ENCODE data around the gene PHOSPHO1. TPM values are rescaled to one million over a fixed set of nuclear protein-coding genes. Genes with fewer than 3 reads are reported as not detected.

PHOSPHO1 gene, protein sequence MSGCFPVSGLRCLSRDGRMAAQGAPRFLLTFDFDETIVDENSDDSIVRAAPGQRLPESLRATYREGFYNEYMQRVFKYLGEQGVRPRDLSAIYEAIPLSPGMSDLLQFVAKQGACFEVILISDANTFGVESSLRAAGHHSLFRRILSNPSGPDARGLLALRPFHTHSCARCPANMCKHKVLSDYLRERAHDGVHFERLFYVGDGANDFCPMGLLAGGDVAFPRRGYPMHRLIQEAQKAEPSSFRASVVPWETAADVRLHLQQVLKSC
- not detected for total RNA-seq

DNA sequence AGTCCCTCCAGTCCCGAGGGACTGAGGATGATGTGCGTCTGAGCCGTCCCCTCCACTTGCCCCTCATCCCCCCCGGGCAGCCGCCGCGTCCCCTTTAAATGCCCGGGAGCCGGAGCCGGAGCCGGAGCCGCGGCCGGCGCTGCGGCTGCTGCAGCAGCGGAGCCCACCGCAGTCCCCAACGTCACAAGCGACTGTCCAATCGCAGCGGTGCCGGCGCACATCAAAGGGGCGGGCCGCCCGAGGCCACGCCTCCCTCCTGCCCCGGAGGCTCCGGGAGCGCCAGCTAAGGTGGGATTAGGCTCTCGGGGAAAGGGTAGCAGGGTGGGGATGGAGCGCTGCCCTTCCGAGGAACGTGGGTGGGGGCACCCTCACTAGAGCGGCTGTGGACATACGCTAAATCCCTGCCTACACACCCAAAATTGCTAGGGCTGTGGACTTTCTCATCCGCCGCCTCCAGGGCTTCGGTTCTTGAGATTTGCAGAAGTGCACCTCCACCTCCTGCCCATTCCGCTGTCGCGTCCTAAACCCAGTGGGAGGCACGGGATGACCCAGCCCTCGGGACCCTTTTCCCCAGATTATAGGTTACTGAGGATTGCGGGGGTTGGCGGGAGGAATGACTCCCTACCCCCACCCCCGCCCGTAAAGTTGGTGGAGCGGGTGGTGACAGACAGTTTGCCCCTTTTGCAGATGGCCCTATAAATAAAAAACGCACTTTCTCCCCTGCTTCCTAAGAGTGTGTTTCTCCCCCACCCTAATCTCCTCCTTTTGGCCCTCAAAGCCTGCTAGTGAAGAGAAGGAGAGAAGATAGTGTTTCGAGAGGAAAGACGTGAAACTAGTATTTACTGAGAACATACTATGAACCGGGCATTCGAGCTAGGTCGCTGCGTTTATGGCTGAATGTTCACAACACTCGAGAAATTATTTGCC is at the start of gene PHOSPHO1:
Gene PHOSPHO1 (minus strand): TSS at position 152 of the 927 bp plus-strand sequence. CDS start 4,096 bp downstream, outside the sequence.
- TF ChIP-seq, protein P1, sequence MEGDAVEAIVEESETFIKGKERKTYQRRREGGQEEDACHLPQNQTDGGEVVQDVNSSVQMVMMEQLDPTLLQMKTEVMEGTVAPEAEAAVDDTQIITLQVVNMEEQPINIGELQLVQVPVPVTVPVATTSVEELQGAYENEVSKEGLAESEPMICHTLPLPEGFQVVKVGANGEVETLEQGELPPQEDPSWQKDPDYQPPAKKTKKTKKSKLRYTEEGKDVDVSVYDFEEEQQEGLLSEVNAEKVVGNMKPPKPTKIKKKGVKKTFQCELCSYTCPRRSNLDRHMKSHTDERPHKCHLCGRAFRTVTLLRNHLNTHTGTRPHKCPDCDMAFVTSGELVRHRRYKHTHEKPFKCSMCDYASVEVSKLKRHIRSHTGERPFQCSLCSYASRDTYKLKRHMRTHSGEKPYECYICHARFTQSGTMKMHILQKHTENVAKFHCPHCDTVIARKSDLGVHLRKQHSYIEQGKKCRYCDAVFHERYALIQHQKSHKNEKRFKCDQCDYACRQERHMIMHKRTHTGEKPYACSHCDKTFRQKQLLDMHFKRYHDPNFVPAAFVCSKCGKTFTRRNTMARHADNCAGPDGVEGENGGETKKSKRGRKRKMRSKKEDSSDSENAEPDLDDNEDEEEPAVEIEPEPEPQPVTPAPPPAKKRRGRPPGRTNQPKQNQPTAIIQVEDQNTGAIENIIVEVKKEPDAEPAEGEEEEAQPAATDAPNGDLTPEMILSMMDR (IDR thresholded peaks at IDR 0.05; ENCODE audit: low read depth), result no peak

DNA sequence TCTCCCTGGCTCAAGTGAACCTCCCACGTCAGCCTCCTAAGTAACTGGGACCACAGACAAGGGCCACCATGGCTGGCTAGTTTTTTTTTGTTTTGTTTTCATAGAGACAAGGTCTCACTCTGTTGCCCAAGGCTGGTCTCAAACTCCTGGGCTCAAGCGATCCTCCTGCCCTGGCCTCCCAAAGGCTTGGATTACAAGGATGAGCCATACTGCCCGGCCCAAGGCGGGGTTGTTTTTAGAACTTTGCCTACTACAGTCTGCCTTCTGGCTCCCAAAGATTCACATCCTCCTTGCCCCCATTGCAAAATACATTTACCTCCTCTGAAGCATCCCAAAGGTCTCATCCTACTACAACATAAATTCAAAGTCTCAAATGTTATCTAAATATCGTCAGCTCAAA is 49.5 kb upstream of the PHOSPHO1 start:
- TF ChIP-seq, protein P1 (IDR thresholded peaks at IDR 0.05; ENCODE audit: low read depth), result no peak

DNA sequence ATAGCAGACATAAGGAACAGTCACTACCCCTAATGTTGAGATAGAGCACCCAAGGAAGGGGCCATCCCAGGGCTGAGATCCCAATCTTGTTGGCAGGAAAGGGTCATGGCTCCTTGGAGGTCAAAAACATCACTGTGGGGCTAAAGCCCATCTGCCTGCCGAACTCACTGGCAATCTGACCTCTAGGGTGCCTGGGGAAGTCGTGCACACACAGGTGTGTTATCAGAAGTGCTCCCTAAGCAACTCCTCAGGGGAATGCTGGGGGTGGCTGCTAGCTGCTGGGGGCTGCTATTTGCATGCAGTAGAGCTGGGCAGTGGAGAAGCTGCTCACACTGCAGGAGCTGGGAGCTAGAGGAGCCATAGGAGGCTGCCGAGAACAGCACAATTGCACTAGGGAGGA is 47.5 kb upstream of the PHOSPHO1 start:
- TF ChIP-seq, protein P1 (IDR thresholded peaks at IDR 0.05; ENCODE audit: low read depth), result no peak

DNA sequence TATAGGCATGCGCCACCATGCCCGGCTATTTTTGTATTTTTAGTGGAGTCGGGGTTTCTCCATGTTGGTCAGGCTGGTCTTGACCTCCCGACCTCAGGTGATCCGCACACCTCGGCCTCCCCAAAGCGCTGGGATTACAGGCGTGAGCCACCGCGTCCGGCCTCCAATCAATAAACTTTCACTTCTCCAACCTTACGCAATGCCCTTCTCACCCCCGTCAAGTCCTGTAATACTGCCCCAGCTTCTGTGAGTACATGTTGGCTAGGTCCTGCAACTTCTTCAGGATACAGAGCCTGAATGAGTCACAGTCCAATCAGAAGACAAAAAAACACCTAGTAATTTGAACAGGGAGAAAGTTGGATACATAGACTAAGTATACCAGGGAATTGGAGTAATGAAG is 47.1 kb upstream of the PHOSPHO1 start:
- TF ChIP-seq, protein P1 (IDR thresholded peaks at IDR 0.05; ENCODE audit: low read depth), result no peak

DNA sequence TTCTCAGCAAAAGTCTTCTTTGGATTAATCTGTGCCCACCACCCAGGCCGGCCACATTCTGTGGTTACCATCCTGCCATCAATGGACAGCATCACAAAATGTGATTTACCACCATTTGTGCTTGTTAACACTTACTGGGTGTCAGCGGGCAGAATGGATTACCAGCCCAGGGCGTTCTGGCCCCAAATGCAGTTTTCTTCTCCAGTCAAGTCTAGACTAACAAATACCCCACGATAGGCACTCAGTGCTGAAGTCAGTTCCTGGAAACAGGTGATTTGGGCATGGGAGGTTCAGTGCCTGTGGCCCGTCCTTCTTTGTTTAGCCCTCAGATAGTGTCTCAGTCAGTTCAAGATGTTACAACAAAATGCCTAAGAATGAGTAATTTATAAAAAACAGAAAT is 38.8 kb upstream of the PHOSPHO1 start:
- TF ChIP-seq, protein P1 (IDR thresholded peaks at IDR 0.05; ENCODE audit: low read depth), result no peak

DNA sequence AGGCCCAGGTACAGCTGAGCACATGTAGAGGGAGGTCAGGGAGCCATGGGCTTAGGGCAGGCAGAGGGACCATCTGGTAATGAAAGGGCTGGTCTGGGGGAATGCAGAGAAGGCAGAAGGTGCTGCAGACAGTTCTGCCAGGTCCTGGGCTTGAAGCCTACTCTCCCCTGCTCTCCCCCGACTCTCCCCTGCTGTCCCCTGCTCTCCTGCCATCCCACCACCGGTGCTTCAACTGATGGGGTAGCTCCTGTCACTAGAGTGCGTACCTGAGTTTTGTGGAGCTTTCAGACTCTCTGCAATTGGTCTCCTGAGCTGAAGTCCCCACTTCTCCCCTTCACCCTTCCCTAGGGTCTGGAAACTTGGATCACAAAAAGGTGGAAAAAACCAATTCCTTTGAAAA is 37.3 kb upstream of the PHOSPHO1 start:
- TF ChIP-seq, protein P1 (IDR thresholded peaks at IDR 0.05; ENCODE audit: low read depth), result no peak

DNA sequence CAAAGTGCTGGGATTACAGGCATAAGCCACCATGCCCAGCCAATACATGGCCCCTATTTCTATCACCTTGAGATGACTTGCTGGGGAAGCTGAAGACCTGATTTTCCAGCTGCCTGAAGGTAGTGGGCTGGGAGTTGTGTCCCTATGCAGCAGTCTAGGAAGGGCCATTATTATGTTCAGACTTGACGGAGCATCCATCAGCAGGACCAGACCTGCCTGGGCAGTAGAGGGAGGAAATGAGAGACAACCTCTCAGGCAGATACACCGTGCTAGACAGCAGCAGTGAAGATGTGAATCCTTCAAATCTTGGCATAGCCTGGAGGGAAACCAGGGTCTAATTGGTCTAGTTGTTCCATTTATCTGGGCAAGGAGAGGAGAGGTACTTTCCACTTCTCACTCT is 35.6 kb upstream of the PHOSPHO1 start:
- TF ChIP-seq, protein P1 (IDR thresholded peaks at IDR 0.05; ENCODE audit: low read depth), result no peak
